DMS79 (cell line): ENCODE data around the gene BCL2.
A peak's percentile ranks its signal among the peaks of the same experiment; 100 is the strongest.
"Not testable (repeated sequence)": the region's sequence is repeated elsewhere in the genome, so short reads cannot be mapped to it uniquely, and the experiment has no call there.

Experiments used
- DNase-seq: peaks from one replicate; lab custom pipeline; 2025; lab: John Stamatoyannopoulos, UW

Gene BCL2

GRCh38 chr18:63234432-63234831 lies 85.1 kb downstream of the BCL2 start:
- DNase-seq, result no peak

DNA sequence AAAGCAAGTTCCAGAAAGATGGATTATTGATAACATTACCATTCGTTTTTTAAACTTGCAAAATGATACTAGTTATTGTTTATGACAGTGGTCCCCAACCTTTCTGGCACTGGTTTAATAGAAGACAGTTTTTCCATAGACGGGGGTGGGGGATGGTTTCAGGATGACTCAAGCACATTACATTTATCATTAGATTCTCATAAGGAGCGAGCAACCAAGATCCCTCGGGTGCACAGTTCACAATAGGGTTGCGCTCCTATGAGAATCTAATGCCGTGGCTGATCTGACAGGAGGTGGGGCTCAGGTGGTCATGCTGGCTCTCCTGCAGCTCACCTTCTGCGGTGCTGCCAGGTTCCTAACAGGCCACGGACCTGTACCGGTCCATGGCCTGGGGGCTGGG lies 86.2 kb downstream of the BCL2 start:
- DNase-seq, result no peak

DNA sequence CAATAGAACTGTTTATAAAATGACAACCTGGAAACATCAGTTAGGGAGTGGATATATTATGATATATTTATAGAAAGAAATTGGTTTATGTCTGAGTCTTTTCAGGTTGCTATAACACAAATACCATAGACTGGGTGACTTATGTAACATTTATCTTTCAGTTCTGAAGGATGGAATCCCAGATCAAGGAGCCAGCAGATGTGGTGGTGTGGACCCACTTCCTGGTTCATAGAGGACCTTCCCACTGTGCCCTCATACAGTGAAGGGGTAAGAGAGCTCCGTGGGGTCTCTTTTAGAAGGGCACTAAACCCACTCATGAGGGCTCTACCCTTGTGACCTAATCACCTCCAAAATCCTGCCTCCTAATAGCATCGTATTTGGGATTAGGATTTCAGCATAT lies 86.7 kb downstream of the BCL2 start:
- DNase-seq, result no peak

- DNase-seq, result no peak
These were observed 89.6 kb downstream of the BCL2 start for GRCh38 chr18:63229971-63230370.

DNA sequence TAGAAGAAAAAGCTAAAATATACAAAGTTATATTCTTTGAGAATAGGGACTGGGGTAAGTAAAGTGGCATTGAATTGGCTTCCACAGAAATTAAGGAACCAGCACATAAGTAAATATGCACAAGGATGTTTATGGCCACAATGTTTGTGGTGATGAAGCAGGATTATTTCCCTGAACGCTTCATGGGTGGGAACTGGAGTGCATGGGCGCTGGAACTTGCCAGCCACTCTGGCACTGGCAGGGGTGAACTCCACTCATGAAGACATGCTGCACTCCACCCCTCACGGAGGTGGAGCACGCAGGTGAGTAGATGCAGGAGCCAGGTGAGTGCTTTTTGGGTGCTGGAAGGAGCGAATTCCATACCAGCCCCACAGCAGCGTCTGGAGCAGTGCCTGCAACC lies 94.1 kb downstream of the BCL2 start:
- DNase-seq, result no peak

DNA sequence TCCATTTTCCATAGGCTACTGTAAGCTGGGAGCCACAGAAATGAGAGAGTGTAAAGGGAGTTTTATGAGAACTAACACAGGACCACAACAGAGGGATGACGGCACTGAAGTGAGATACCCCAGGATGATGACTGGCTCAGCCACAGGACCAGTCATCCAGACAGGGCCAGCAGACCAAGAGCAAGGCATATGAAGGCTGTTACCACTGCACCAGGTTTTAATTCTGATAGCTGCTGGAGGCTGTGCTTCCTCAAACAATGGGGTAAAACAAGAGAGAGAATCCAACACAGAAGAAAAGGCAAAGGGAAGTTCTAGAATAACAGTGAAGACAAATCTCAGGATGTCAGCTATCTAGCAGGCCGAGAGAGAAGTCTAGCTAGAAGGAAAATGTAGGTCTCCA lies 94.9 kb downstream of the BCL2 start:
- DNase-seq, result no peak

- DNase-seq, result no peak
These were observed 95.7 kb downstream of the BCL2 start for GRCh38 chr18:63223837-63224236.

GRCh38 chr18:63220903-63221302 lies 98.7 kb downstream of the BCL2 start:
- no peak for DNase-seq

DNA sequence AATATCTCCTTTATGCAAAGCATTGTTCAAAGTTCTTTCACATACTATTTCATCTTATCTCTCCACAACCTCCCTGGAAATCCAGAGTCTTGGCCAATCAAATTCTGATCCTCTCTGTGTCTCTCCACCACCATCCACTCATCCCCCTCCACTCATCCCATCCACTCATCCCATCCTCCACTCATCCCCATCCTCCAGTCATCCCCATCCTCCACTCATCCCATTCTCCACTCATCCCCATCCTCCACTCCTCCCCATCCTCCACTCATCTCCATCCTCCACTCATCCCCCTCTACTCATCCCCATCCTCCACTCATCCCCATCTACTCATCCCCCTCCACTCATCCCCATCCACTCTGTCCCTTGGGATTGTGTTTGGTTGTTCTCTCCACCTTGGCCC lies 101.1 kb downstream of the BCL2 start:
- no peak for DNase-seq

DNA sequence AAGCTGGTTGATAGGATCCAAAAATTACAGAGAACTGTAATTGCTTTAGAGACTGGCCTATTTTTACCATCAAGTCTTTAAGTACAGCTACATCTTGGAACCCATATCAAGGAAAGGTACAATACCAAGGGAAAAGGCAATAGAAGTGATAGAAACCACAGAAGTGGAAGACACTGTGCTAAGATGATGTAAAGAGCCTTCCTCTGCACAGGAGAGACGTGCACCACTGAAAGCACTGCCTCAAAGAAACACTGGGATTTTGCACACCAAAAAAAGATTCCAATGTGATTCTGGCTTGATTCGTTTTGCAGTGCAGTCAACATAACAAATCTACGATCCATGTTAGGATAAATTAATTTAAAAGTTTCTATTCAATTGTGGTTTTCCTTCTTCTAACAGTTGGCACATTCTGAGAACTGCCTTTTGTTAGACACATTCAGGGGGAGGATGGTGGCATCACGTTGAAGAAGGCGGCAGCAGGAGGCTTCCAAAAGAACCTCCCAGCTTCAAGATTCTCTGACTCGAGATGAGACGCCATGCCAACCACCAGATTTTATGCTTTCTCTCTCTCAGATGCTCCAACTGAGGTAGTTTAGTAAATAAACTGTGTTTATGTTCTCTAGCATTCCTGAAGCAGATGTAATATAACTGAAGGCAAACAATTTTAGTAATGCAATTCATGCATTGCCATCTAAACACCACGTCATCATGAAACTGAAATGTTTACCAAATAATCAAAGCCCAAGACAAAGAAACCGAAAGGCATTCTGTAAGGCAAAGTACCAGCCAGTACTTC lies 102.9 kb downstream of the BCL2 start:
- DNase-seq, result peak; percentile 27

GRCh38 chr18:63213936-63214671 lies 105.5 kb downstream of the BCL2 start:
- DNase-seq, result no peak

DNA sequence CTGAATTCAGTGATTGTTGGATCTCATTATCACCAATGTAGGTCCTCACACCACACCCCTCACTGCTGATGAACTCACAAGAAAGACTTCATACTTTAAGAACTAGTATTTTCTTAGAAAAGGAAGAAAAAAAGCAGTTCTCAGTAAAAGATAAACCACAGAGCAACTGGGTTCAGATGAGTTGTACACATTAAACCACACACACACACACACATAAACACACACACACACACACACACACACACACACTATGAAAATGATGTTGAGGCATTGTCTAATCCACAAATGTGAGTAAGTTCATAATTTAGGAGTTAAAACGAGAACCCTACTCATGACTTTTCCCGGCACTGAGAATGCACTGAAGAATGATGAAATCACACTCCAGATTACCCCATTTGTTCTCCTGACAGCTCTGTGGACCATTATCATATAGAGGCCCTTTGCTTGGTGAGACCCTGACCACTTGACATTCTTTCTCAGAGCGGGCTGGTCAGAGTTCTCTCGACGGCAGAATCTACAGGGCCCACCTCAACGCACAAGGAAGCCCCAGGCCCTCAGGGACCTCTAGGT lies 106.2 kb downstream of the BCL2 start:
- DNase-seq, result no peak

- no peak for DNase-seq
These were observed 109.0 kb downstream of the BCL2 start for GRCh38 chr18:63210521-63210920.

- no peak for DNase-seq
These were observed 110.9 kb downstream of the BCL2 start for GRCh38 chr18:63208676-63209075.

DNA sequence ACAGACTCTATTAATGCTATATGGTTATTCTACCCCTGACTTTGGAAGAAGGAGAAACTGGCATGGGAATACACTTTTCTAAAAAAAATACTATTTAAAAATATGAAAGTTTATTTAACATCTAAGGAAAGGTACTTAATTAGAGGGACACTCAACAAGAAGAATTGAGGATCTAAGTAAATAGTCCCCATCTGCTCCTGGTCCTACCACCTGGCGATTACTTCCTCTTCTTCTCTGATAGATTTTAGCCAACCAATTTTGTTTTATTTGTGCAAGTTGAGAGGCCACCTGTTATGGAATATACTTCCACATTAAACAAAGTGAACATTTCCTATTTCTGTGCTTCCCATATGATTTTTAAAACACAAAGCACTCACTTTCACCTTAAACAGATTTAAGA lies 111.7 kb downstream of the BCL2 start:
- peak; percentile 23 for DNase-seq

DNA sequence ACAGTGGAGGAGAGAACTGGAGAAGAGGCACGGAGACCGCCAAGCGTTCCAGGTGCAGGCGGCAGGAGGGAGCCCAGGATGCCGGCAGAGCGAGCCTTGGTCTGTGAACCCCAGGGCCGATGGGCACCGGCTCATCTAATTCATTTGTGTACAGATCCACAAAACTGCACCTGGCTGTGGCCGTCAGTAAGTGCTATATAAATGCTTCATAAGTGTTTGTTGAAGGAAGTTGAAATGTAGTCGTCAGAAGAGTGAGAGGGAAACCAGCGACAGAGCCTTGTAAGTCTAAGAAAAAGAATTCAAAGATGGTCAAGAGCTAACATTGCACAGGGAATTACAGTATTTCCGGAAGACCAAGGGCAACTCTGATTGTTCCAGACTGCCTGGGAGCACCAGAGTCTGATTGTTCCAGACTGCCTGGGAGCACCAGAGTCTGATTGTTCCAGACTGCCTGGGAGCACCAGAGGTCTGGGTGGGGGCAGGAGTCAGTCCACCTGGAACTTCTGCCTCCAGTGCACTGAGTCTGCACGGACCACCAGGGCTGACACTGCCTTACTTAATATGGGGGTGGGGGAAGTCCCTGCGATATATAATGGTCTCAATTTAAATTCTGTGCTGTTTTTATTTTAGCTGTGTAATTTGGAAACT lies 112.3 kb downstream of the BCL2 start:
- peak; percentile 86 for DNase-seq

- no peak for DNase-seq
These were observed 113.0 kb downstream of the BCL2 start for GRCh38 chr18:63206433-63207142.

DNA sequence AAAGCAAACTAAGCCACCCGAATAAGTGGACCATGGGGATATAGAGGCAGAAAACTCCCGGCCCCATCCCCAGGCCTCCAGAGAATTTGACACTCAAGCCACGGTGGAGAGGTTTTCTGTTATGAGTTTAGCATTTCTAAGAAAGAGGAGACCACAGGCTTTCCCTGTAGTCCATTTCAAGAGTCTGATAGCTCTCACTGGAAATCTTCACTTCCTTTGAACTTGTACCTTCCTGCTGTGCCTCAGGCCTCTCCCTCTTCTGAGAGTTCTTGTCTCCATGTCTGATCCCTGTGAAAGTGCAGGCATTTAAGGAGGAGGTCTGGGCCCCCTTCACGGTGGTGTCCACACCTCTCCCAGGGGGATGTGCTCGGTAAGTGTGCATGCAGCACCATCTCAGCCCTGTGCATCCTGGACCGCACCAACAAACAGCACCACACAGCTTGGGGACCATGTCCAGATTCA lies 113.7 kb downstream of the BCL2 start:
- DNase-seq, result peak; percentile 63

- DNase-seq, result no peak
These were observed 116.1 kb downstream of the BCL2 start for GRCh38 chr18:63203497-63203896.

GRCh38 chr18:63202828-63203227 lies 116.7 kb downstream of the BCL2 start:
- DNase-seq, result no peak

DNA sequence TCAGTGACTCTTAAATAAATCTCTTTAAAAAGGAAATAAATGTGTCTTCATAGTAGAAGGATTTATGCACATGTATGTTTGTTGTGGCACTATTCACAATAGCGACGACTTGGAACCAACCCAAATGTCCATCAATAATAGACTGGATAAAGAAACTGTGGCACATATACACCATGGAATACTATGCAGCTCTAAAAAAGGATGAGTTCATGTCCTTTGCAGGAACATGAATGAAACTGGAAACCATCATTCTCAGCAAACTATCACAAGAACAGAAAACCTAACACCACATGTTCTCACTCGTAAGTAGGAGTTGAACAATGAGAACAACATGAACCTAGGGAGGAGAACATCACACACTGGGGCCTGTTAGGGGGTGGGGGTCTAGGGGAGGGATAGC lies 118.1 kb downstream of the BCL2 start:
- DNase-seq, result not testable (repeated sequence)

GRCh38 chr18:63199743-63200241 lies 119.8 kb downstream of the BCL2 start:
- no peak for DNase-seq
